IPS-NIHi11 (cell line): Measurements from ENCODE around the gene HAUS5.

ENCODE experiments used
- DNase-seq: peaks from one replicate; pipeline ENCODE4 v3.0.0; 2012; ENCODE audit warnings: mixed read lengths, low spot score

HAUS5 gene

DNA sequence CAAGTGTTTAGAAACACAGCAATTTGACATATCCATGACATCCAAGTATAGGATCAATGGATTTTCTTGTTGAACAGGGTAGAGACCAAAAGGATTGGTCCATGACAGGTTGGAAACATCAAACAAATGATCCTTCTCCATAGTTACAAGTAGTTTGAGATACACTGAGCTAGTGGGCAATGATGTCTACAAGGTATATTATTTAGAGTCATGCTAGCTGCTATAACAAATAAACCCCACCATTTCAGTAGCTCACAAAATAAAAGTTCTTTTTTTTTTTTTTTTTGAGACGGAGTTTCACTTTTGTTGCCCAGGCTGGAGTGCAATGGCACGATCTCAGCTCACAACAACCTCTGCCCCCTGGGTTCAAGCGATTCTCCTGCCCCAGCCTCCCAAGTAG is 4.9 kb upstream of the HAUS5 start:
- DNase-seq = no peak

DNA sequence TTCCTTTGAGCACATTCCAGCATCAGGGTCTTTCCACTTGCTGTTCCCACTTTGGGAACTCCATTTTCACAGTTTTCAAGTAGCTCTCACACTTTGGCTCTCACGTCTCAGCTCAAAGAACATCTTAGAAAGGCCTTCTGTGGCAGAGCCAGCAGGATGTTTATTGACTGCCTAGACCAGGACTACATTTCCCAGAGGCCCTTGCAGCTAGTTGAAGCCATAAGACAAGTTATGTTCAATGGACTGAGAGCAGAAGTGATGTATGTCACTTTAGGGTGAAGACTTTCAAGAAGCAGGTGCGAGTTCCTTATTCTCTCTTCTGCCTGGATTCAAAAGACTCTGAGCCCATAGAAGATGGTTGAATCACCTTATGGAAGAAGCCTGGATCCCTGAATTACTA is 4.3 kb upstream of the HAUS5 start:
- DNase-seq = no peak

DNA sequence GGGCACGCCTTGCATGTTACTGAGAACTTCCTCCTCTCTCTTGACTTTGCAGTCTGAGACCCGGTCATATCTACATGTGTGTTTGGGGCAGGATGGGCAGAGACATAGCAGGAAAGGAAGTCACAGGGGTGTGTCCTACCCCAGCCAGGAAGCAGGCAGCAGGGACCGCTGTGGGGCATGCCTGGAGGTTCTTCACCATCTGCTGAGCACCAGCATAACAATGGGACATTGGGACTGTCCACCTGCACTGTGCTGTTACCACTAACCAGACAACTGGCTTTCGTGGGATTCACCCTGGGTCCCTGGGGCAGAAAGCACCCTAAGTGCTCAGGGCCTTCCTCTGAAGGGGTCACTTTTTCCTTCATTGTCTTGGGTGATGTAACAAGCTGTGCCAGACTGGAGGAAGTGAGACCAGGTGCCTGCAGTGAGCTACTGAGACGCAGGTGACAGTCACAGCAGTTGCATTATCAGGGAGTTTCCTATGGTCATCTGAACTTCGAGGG is 2.6 kb upstream of the HAUS5 start:
- DNase-seq = no peak

DNA sequence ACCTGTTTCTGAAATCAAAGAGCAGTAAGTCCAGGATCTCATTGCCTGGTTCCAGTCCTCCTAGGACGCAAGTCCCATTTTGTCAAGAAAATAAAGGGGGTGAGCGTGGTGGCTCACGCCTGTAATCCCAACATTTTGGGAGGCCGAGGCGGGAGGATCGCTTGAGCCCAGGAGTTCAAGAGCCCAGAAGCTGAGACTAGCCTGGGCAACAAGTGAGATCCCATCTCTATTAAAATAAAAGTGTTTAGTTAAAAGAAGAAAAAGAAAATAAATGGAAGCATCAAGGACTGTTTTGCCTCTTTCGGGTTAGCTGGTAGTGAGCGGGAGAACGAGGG is 344 bp upstream of the HAUS5 start:
- no peak for DNase-seq

DNA sequence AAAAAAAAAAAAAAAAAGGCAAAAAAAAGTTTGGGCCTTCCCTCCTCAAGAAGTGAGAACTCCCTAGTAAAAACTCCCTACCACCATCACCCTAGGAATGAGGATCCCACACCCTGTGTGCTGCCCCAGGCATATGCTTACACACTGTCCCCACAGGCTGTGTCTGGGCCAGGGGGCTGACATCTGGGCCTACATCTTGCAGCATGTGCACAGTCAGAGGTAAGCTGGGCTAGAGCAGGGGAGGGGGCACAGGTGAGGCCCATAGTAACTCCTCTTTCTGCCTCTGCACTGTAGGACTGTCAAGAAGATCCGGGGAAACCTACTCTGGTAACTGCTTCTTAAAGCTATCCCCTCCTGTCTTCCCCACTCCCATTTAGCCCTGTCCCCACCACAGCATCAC is 1.0 kb downstream of the HAUS5 start:
- no peak for DNase-seq

DNA sequence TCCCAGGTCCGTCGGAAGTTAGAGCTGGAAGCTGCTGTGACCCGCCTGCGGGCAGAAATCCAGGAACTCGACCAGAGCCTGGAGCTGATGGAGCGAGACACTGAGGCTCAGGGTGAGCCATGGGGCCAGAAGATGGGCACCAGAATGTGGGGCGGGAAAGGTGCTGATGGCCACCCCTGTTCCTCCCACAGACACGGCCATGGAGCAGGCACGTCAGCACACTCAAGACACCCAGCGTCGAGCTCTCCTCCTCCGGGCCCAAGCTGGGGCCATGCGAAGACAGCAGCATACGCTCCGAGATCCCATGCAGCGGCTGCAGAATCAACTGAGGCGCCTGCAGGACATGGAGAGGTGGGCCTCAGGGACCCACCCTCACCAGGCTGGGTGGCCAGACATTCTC is 2.5 kb downstream of the HAUS5 start:
- no peak for DNase-seq

DNA sequence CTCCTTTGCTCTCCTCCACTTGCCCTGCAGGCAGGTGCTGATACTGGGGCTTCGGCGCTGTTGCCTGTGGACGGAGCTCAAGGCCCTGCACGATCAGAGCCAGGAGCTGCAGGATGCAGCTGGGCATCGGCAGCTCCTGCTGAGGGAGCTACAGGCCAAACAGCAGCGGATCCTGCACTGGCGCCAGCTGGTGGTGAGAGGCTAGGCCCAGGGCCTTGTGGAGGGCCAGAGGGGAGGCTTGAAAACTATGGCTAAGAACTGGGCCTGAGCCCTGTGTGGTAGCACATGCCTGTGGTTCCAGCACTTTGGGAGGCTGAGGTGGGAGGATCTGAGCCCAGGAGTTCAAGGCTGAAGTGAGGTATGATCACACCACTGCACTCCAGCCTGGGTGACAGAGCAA is 6.3 kb downstream of the HAUS5 start:
- no peak for DNase-seq

DNA sequence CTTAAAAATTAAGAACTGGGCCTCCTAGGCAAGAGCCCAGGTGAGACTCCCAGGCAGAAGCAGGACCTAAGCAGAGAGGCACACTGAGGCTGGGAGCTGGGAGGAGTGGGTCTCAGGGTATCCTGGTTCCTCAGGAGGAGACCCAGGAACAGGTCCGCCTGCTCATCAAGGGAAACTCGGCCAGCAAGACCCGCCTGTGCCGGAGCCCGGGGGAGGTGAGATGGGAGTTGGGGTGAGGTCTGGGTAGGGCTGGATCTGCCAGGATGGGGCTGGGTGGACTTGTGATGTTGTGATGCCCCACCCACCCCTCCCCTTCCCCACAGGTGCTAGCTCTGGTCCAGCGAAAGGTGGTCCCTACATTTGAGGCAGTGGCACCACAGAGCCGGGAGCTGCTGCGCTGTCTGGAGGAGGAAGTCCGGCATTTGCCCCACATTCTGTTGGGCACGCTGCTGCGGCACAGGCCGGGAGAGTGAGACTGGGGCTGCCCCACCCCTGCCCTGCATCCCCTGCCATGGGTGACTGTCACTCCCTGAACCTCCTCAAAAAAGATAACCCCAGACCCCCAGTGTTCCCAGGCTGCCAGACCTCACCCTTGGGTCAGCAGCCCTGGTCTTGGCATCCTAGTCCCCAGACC is 6.9 kb downstream of the HAUS5 start:
- no peak for DNase-seq

DNA sequence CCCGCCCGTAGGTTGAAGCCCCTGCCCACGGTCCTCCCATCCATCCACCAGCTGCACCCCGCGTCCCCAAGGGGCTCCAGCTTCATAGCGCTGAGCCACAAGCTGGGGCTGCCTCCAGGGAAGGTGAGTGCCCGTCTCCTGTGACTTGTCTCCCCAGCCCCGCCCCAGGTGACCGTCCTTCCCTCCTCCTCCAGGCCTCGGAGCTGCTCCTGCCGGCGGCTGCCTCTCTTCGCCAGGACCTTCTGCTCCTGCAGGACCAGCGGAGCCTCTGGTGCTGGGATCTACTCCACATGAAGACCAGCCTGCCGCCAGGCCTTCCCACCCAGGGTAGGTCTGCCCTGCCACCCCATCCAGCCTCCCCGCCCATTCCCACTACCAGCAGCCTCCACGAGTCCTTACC is 7.5 kb downstream of the HAUS5 start:
- DNase-seq = no peak

DNA sequence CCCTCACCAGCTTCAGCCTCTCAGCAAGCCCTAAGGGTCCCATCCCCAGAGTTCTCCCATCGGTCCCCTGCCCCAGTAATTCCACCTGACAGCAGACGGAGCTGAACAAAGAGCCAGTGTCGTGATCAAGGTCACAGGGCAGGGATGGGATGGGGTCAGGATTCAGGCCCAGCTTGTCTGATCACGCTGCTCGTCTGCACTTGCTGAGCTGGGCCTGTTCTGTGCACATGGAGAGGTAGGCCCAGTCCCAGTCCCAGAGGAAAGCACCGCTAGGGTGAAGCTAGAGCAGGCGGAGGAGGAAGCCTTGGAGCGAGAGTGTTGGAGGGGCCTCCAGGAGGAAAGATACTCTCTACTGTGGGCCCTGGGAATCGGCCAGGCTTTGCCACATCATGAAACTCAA is 9.2 kb downstream of the HAUS5 start:
- no peak for DNase-seq

DNA sequence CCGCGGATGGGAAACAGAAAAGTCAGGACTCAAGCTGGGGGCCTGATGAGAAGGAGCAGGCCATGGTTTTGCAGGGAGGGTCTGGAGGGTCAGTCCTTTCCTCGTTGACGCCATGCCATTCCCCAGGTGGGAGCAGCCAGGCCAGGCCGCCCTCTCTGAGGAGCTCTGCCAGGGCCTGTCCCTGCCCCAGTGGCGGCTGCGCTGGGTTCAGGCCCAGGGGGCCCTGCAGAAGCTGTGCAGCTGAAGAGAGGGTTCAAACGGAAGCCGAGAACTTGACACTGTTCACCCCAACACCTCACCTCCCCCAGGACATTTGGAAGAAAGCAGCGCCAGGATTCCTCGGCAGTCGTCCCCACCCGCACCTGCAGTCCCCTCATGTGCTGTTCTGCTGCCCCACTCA is 10.2 kb downstream of the HAUS5 start:
- DNase-seq = no peak

DNA sequence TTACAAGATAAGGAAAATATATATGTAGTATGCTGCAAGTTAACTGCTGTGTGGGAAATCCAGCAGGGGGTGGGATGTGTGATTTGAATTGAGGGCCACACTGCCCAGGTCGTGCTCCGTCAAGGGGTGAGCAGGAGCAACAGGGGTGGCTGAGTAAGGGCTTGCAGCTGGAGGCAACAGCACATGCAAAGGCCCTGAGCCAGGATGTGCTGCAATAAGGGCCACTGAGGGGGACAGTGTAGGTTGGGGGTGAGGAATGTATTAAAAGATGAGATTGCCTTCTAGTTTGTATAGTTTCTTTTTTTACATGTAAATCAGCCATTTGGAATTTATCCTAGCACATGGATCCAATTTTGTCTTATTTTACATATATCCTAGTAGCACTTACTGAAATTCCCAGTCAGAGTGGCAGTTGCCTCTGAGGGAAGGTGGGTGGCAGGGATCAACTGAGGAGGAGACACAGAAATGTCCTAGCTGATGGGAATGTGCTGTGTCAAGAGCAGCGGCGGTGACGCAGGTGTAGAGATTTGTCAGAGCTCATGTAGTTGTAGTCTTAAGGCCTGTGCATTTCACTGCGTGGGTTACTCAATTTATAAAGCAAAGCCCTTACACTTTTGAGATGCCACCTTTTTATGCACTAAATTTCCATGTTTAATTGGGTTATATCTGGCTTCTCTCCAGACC is 10.9 kb downstream of the HAUS5 start:
- DNase-seq = no peak

DNA sequence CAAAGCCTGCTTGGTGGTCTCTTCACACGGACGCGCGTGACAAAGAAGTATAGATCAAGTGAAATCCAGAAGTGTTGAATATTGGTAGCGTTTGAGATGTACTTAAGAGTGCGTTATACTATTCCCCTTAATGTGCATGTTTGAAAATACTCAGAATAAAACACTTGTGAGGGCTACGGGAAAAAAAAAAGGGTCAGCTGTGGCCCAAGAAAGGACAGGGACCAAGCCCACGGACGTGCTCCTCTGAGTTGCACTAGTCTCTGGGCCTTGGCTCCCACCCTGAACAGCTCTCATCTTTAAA is 15.7 kb downstream of the HAUS5 start:
- no peak for DNase-seq

DNA sequence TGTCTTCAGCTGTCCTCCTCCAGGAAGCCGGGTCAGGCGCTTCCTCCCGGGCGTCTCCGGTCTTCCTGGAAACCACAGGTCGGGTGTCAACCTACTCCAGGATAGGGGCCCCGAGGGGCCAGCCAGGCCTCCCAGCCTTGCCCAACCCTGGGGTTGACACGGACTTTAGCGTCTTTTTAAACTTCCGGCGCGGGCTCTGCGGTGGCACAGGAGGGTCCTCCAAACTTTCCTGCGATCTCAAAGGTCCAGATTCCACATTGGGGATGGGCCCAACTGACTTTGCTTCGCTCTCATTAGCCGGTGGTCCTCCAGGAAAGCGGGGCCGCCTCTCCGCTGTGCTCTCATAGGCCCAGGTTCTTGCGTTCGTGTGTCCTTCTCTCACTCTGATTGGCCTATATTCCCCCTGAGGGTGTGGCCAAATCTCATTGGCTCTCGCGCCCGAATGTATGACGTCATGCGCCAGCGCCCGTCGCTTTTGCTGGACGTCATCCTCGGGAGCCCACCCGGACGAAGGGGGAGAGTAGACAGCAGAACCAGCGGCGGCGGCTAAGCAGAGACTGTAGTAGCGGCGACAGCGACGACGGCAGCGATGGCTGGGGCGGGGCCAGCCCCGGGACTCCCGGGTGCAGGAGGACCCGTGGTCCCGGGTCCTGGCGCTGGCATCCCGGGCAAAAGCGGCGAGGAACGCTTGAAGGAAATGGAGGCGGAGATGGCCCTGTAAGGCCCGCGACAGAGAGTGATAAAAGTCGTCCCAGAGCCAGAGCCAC is 16.2 kb downstream of the HAUS5 start, which contains the start of gene RBM42:
Gene RBM42 (plus strand): TSS at position 472 of the 767 bp plus-strand sequence. CDS start 118 bp downstream, at position 590.
- DNase-seq = peak; percentile 99

DNA sequence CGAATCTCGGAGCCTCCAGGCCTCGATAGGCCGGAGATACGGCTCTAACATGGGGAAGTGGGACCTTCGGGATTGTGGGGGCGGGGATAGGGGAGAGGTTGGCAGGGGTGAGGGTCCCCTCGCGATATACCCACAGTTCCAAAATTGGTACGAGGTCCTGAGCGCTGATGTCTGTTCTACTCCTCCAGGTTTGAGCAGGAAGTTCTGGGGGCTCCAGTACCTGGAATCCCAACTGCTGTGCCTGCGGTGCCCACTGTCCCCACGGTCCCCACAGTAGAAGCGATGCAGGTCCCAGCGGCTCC is 16.7 kb downstream of the HAUS5 start:
- no peak for DNase-seq

DNA sequence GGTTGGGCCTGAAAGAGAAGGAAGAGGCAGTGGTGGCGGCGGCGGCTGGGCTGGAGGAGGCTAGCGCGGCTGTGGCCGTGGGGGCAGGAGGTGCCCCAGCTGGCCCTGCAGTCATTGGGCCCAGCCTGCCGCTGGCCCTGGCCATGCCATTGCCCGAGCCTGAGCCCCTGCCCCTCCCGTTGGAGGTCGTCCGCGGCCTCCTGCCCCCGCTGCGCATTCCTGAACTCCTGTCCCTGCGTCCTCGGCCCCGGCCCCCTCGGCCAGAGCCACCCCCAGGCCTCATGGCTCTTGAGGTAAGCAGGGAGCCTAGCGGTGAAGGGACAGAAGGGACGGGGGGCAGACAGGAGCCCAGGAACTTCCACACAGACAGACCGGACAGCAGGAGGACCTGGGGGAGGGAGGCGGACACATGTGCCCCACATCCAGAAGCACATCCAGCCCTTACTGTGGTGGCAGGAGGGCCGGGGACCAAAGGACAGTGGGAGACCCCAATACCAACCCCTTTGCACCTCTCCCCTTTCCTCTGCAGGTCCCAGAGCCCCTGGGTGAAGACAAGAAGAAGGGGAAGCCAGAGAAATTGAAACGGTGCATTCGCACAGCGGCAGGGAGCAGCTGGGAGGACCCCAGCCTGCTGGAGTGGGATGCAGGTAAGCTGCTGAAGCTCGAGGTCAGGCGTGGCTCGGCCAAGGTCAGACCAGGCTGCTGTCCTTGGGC is 21.3 kb downstream of the HAUS5 start:
- DNase-seq = no peak

DNA sequence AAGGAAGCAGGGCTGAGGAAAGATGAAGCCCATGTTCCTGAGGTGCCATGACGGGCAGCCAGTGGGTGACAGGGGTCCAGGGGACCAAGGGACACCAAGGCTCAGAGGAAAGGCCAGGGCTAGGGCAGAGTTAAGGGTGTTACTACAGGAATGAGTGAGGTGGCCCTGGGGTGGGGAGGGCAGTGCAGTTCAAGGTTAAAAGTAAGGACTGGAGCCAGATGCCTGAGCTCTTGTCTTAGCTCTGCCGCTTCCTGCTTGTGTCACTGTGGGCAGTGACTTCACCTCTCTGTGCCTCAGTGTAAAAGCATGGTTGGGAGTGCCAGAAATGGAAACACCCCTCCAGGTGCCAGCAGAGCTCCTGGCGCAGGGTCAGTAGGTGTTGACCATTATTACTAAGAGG is 24.1 kb downstream of the HAUS5 start:
- no peak for DNase-seq

DNA sequence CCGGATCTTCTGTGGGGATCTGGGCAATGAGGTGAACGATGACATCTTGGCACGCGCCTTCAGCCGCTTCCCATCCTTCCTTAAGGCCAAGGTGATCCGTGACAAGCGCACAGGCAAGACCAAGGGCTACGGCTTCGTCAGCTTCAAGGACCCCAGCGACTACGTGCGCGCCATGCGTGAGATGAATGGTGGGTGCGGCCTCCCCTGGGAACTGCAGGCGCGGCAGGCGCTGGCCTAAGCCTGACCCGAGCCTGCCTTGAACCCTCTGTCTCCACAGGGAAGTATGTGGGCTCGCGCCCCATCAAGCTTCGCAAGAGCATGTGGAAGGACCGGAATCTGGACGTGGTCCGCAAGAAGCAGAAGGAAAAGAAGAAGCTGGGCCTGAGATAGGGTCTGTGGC is 24.6 kb downstream of the HAUS5 start:
- no peak for DNase-seq

DNA sequence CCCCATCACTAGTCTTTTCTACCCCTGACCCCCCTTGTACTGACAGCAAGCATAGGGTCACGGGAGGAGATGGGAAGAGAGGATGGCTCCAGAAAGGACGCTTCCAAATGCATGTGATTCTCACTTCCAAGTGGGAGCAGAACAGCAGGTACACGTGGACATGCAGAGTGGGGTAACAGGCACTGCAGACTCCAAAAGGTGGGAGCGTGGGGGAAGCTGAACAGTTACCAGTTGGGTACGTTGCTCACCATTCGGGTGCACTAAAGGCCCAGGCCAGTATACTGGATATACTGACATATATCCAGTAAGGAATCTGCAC is 26.7 kb downstream of the HAUS5 start:
- DNase-seq = no peak

DNA sequence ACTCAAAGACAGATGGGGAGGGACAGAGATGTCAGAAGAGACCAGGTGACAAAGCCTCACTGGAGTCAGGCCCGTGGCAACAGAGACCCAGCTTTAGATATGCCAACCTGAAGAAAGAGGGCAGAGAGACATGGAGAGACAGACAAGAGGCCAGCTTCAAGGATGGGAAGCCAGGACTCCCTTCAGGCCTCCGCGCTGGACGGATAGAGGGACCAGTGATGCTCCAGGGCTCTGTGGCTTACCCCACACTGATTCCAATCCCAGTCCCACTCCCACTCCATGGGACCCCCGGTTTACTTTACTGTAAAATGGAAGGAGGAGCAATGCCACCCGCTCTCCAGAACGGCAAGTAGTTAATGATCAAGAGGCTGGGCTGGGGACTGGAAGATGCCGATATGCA is 27.3 kb downstream of the HAUS5 start:
- no peak for DNase-seq

DNA sequence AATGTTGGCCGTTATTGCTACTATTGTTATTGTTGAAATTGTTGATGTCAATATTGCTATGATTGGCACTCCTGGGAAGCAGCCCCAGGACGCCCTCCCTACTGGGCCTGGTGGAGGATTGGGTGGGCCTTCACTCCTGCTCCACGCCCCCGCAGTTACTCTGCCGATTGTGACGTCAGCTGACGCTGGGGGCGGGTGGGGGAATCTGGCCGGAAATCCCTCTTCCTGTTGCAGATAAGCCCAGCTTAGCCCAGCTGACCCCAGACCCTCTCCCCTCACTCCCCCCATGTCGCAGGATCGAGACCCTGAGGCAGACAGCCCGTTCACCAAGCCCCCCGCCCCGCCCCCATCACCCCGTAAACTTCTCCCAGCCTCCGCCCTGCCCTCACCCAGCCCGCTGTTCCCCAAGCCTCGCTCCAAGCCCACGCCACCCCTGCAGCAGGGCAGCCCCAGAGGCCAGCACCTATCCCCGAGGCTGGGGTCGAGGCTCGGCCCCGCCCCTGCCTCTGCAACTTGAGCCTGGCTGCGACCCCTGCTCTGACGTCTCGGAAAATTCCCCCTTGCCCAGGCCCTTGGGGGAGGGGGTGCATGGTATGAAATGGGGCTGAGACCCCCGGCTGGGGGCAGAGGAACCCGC is 29.1 kb downstream of the HAUS5 start, which contains the start of gene ETV2:
Gene ETV2 (plus strand): TSS at position 231 of the 637 bp plus-strand sequence. CDS start 716 bp downstream, outside the sequence.
- DNase-seq = peak; percentile 74

DNA sequence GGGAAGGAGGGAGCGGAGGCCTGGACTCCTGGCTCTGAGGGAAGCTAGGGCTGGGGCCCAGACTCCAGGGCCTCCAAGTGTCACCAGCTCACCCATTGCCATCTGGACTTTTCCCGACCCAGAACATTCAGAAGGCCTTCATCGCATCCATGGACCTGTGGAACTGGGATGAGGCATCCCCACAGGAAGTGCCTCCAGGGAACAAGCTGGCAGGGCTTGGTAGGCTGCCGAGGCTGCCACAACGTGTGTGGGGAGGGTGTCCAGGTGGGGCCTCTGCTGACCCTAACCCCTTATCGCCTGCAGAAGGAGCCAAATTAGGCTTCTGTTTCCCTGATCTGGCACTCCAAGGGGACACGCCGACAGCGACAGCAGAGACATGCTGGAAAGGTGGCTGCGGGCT is 29.8 kb downstream of the HAUS5 start:
- DNase-seq = no peak
